HL-60/S4 treated with phorbol 12-myristate 13-acetate at 8.2 ng/mL for 4 days and 3 days (cell line): Measurements from ENCODE around the gene SCYL1.

ENCODE experiments used
- in situ Hi-C: fragments of 300-500 bp; cut with MboI; formaldehyde crosslinking; loops from 2 replicates; pipeline ENCODE4 v1.15.0; 2022; ENCODE audit warnings: low sequenced_read_pairs

The SCYL1 gene

GRCh38 chr11:65551572-65552387, 26.9 kb downstream of the SCYL1 start:
- in situ Hi-C loops = no loop called here

GRCh38 chr11:65552388-65552951, 27.6 kb downstream of the SCYL1 start:
- in situ Hi-C loops = no loop called here

- in situ Hi-C loops = no loop called here
These were observed 28.6 kb downstream of the SCYL1 start for GRCh38 chr11:65553301-65554001.

- in situ Hi-C loops = no loop called here
These were observed 29.4 kb downstream of the SCYL1 start for GRCh38 chr11:65554057-65554818.

GRCh38 chr11:65554842-65555430, 30.1 kb downstream of the SCYL1 start:
- in situ Hi-C loops = no loop called here

- in situ Hi-C loops = no loop called here
These were observed 30.9 kb downstream of the SCYL1 start for GRCh38 chr11:65555693-65556231.

- in situ Hi-C loops = no loop called here
These were observed 31.8 kb downstream of the SCYL1 start for GRCh38 chr11:65556470-65557279.

- in situ Hi-C loops = no loop called here
These were observed 32.6 kb downstream of the SCYL1 start for GRCh38 chr11:65557280-65558001.

- in situ Hi-C loops = no loop called here
These were observed 33.4 kb downstream of the SCYL1 start, which contains the start of gene LTBP3 for GRCh38 chr11:65558002-65558929. Gene LTBP3 (minus strand): TSS chr11:65558359. CDS start chr11:65557959, 400 bp downstream.

GRCh38 chr11:65558930-65559509, 34.1 kb downstream of the SCYL1 start:
- in situ Hi-C loops = no loop called here

GRCh38 chr11:65559535-65559934, 34.7 kb downstream of the SCYL1 start:
- in situ Hi-C loops = no loop called here

GRCh38 chr11:65559951-65560537, 35.2 kb downstream of the SCYL1 start:
- in situ Hi-C loops = no loop called here

- in situ Hi-C loops = no loop called here
These were observed 35.9 kb downstream of the SCYL1 start for GRCh38 chr11:65560555-65561418.

- in situ Hi-C loops = no loop called here
These were observed 37.1 kb downstream of the SCYL1 start for GRCh38 chr11:65562020-65562419.

- in situ Hi-C loops = no loop called here
These were observed 37.9 kb downstream of the SCYL1 start for GRCh38 chr11:65562788-65563187.

GRCh38 chr11:65563601-65564000, 38.7 kb downstream of the SCYL1 start:
- in situ Hi-C loops = no loop called here
